ENCODE data around the gene PAQR6. TPM values are rescaled to one million over a fixed set of nuclear protein-coding genes. Genes with fewer than 3 reads are reported as not detected.

Gene PAQR6
- total and polyA plus RNA-seq, 4 donors, result 0.22 to 0.85 (median 0.49) TPM

DNA sequence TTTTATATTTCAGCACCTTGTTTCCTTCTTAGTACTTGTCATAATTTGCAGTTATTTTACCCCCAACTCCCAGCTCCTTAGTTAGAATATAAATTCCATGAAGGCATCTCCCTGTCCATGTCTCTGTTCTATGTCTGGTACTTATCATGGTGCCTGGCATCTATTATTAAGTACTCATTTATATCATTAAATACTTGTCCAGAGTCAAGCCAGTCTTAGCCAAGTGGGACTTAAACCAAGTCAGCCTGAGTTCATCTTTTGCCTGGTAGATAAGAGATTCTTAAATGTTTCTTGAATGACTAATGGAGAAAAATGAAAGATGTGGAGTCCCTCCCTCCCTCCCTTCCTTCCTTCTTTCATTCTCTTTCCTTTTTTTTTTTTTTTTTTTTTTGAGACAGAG is 44.5 kb downstream of the PAQR6 start:
- H3K4me1 ChIP-seq (ENCODE audit: control insufficient read depth in 4 of 4, insufficient read depth in 4 of 4, low read length in 3 of 4), result peaks cover under 1 to 35% (median 22%) of the 10 kb centered on the region in 4 donors

DNA sequence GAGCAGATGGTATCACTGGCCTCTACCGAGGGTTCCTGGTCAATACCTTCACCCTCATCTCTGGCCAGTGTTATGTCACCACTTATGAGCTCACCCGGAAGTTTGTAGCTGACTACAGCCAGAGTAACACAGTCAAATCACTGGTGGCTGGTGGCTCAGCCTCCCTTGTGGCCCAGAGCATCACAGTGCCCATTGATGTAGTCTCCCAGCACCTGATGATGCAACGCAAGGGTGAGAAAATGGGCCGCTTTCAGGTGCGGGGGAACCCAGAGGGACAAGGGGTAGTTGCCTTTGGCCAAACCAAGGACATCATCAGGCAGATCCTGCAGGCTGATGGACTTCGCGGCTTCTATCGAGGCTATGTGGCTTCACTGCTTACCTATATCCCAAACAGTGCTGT is 47.8 kb downstream of the PAQR6 start:
- Histone ChIP-seq H3K36me3 (ENCODE audit: control insufficient read depth in 4 of 4, insufficient read depth in 3 of 4, low read depth in 1 of 4, low read length in 3 of 4) (peaks cover 2 to 26% (median 13%) of the 10 kb centered on the region in 4 donors), H3K27ac (ENCODE audit: low read depth in 1 of 2, low read length in 2 of 2) (no peak overlapping the region), H3K4me3 (ENCODE audit: low read depth in 1 of 3, low read length in 3 of 3) (no peak overlapping the region), H3K27me3 (ENCODE audit: control insufficient read depth in 4 of 4, insufficient read depth in 4 of 4, low read length in 3 of 4) (no peaks in the 10 kb centered on the region), H3K9me3 (ENCODE audit: control insufficient read depth in 4 of 4, low read length in 3 of 4) (no peaks in the 10 kb centered on the region), H3K9ac (ENCODE audit: low read depth in 1 of 2, low read length in 2 of 2) (no peak overlapping the region), H3K4me1 (ENCODE audit: control insufficient read depth in 4 of 4, insufficient read depth in 4 of 4, low read length in 3 of 4) (peaks cover 13 to 65% (median 51%) of the 10 kb centered on the region in 4 donors)
- DNase-seq (ENCODE audit: low spot score), result no peak
- WGBS, result 92% methylated on average over 8 of the region's 8 CpGs
- TF ChIP-seq GABPA (IDR thresholded peaks at IDR 0.05 in 1 of 2, conservative IDR thresholded peaks at IDR 0.05 in 1 of 2) (no peak), YY1 (IDR thresholded peaks at IDR 0.05) (no peak), FOXA2 (IDR thresholded peaks at IDR 0.05) (no peak), HNF4A (conservative IDR thresholded peaks at IDR 0.05) (no peak), FOXA1 (IDR thresholded peaks at IDR 0.05) (no peak), JUND (IDR thresholded peaks at IDR 0.05) (no peak), HNF4G (IDR thresholded peaks at IDR 0.05) (no peak), RXRA (IDR thresholded peaks at IDR 0.05) (no peak)
- TF ChIP-seq, protein P1, sequence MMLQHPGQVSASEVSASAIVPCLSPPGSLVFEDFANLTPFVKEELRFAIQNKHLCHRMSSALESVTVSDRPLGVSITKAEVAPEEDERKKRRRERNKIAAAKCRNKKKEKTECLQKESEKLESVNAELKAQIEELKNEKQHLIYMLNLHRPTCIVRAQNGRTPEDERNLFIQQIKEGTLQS (IDR thresholded peaks at IDR 0.05), result no peak
- TF ChIP-seq, protein P2, sequence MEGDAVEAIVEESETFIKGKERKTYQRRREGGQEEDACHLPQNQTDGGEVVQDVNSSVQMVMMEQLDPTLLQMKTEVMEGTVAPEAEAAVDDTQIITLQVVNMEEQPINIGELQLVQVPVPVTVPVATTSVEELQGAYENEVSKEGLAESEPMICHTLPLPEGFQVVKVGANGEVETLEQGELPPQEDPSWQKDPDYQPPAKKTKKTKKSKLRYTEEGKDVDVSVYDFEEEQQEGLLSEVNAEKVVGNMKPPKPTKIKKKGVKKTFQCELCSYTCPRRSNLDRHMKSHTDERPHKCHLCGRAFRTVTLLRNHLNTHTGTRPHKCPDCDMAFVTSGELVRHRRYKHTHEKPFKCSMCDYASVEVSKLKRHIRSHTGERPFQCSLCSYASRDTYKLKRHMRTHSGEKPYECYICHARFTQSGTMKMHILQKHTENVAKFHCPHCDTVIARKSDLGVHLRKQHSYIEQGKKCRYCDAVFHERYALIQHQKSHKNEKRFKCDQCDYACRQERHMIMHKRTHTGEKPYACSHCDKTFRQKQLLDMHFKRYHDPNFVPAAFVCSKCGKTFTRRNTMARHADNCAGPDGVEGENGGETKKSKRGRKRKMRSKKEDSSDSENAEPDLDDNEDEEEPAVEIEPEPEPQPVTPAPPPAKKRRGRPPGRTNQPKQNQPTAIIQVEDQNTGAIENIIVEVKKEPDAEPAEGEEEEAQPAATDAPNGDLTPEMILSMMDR (IDR thresholded peaks at IDR 0.05; ENCODE audit: low read depth, low read length, missing input control), result no peak

More for the DNA sequence above, 44.5 kb downstream of the PAQR6 start:
- no peak overlapping the region for H3K4me3 ChIP-seq (ENCODE audit: low read depth in 1 of 3, low read length in 3 of 3)
- no peaks in the 10 kb centered on the region for H3K27me3 ChIP-seq (ENCODE audit: control insufficient read depth in 4 of 4, insufficient read depth in 4 of 4, low read length in 3 of 4)
- H3K36me3 ChIP-seq (ENCODE audit: control insufficient read depth in 4 of 4, insufficient read depth in 3 of 4, low read depth in 1 of 4, low read length in 3 of 4), result peaks cover 3 to 44% (median 30%) of the 10 kb centered on the region in 4 donors
- no peak for TF ChIP-seq SP1 (IDR thresholded peaks at IDR 0.05)
- TF ChIP-seq, protein P3, sequence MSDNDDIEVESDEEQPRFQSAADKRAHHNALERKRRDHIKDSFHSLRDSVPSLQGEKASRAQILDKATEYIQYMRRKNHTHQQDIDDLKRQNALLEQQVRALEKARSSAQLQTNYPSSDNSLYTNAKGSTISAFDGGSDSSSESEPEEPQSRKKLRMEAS (IDR thresholded peaks at IDR 0.05), result no peak
- TF ChIP-seq TAF1 (conservative IDR thresholded peaks at IDR 0.05), result no peak
- TF ChIP-seq NR2F2 (IDR thresholded peaks at IDR 0.05), result no peak
- TF ChIP-seq FOXA2 (IDR thresholded peaks at IDR 0.05), result no peak
- no peak for TF ChIP-seq HNF4A (conservative IDR thresholded peaks at IDR 0.05)
- no peak for TF ChIP-seq YY1 (IDR thresholded peaks at IDR 0.05)
- TF ChIP-seq RXRA (IDR thresholded peaks at IDR 0.05), result no peak
- no peak for TF ChIP-seq HNF4G (IDR thresholded peaks at IDR 0.05)
- no peak for TF ChIP-seq RAD21 (IDR thresholded peaks at IDR 0.05)
- TF ChIP-seq, protein P4, sequence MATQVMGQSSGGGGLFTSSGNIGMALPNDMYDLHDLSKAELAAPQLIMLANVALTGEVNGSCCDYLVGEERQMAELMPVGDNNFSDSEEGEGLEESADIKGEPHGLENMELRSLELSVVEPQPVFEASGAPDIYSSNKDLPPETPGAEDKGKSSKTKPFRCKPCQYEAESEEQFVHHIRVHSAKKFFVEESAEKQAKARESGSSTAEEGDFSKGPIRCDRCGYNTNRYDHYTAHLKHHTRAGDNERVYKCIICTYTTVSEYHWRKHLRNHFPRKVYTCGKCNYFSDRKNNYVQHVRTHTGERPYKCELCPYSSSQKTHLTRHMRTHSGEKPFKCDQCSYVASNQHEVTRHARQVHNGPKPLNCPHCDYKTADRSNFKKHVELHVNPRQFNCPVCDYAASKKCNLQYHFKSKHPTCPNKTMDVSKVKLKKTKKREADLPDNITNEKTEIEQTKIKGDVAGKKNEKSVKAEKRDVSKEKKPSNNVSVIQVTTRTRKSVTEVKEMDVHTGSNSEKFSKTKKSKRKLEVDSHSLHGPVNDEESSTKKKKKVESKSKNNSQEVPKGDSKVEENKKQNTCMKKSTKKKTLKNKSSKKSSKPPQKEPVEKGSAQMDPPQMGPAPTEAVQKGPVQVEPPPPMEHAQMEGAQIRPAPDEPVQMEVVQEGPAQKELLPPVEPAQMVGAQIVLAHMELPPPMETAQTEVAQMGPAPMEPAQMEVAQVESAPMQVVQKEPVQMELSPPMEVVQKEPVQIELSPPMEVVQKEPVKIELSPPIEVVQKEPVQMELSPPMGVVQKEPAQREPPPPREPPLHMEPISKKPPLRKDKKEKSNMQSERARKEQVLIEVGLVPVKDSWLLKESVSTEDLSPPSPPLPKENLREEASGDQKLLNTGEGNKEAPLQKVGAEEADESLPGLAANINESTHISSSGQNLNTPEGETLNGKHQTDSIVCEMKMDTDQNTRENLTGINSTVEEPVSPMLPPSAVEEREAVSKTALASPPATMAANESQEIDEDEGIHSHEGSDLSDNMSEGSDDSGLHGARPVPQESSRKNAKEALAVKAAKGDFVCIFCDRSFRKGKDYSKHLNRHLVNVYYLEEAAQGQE (IDR thresholded peaks at IDR 0.05), result no peak
- TF ChIP-seq GABPA (IDR thresholded peaks at IDR 0.05 in 1 of 2, conservative IDR thresholded peaks at IDR 0.05 in 1 of 2), result no peak
- no peak for TF ChIP-seq JUND (IDR thresholded peaks at IDR 0.05)
- TF ChIP-seq, protein P1 (IDR thresholded peaks at IDR 0.05), result no peak
- TF ChIP-seq FOXA1 (IDR thresholded peaks at IDR 0.05), result no peak
- TF ChIP-seq, protein P5, sequence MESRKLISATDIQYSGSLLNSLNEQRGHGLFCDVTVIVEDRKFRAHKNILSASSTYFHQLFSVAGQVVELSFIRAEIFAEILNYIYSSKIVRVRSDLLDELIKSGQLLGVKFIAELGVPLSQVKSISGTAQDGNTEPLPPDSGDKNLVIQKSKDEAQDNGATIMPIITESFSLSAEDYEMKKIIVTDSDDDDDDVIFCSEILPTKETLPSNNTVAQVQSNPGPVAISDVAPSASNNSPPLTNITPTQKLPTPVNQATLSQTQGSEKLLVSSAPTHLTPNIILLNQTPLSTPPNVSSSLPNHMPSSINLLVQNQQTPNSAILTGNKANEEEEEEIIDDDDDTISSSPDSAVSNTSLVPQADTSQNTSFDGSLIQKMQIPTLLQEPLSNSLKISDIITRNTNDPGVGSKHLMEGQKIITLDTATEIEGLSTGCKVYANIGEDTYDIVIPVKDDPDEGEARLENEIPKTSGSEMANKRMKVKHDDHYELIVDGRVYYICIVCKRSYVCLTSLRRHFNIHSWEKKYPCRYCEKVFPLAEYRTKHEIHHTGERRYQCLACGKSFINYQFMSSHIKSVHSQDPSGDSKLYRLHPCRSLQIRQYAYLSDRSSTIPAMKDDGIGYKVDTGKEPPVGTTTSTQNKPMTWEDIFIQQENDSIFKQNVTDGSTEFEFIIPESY (IDR thresholded peaks at IDR 0.05), result no peak
- TF ChIP-seq, protein P2 (IDR thresholded peaks at IDR 0.05; ENCODE audit: low read depth, low read length, missing input control), result no peak
- no peaks in the 10 kb centered on the region for H3K9me3 ChIP-seq (ENCODE audit: control insufficient read depth in 4 of 4, low read length in 3 of 4)
- H3K9ac ChIP-seq (ENCODE audit: low read depth in 1 of 2, low read length in 2 of 2), result no peak overlapping the region
- no peak overlapping the region for H3K27ac ChIP-seq (ENCODE audit: low read depth in 1 of 2, low read length in 2 of 2)
- DNase-seq (ENCODE audit: low spot score), result no peak

Data from liver (tissue), 9 donors.